HepG2 (cell line): Measurements from ENCODE around the gene DPH6. TPM values are rescaled to one million over a fixed set of nuclear protein-coding genes. Genes with fewer than 3 reads are reported as not detected.

Experiments used
- ATAC-seq: fragments of 200-7000 bp; cut with Tn5 transposase; 3 replicates; pipeline ENCODE4 v1.9.1; 2020; ENCODE audit warnings: mild to moderate bottlenecking, moderate library complexity
- BruUV-seq: library from RNA; stranded (reverse); fragments of 400-500 nt; replicated peaks from 2 replicates; lab custom pipeline; 2021; lab: Mats Ljungman, UMichigan
- CTCF ChIA-PET: fragments of 300-600 bp; formaldehyde crosslinking; extraction: SDS; loops from one replicate; lab custom pipeline; 2021; ENCODE audit warnings: low total read pairs, inconsistent platforms, low intra/inter-chr PET ratio; lab: Yijun Ruan, JAX
- POLR2A ChIA-PET: fragments of 350-600 bp; sonication (Branson Sonifier 250); formaldehyde crosslinking; loops from one replicate; lab custom pipeline; 2020; ENCODE audit warnings: antibody characterized with exemption, inconsistent platforms; lab: Yijun Ruan, JAX
- DNase-seq: peaks from one replicate; pipeline ENCODE4 v3.0.0-alpha.2; 2015; ENCODE audit warnings: low spot score
- FAIRE-seq: peaks from 3 replicates; lab custom pipeline; 2011; peaks lifted over from hg19 to GRCh38; lab: Jason Lieb, UNC
- H2AFZ ChIP-seq: one replicate; pipeline ENCODE4 v1.6.1; 2011; ENCODE audit warnings: low read length, inconsistent platforms
- H3K27ac ChIP-seq: fragments of 300-600 bp; 3 replicates; pipeline ENCODE4 v1.8.0; 2011; ENCODE audit warnings: mixed run types, mild to moderate bottlenecking, mixed read lengths, low read length, inconsistent platforms; ENCODE audit not compliant: insufficient read depth; ENCODE audit errors: extremely low read length
- H3K27me3 ChIP-seq, 2 experiments: fragments of 200-600 bp in 1 of 2; 2 replicates in 1 of 2; 3 replicates in 1 of 2; pipeline versions ENCODE4 v1.6.0 to v1.8.0; 2011; ENCODE audit warnings: low read length in 2 of 2, mild to moderate bottlenecking in 2 of 2, moderate library complexity in 2 of 2, inconsistent platforms in 1 of 2; ENCODE audit not compliant: insufficient read depth in 2 of 2, control insufficient read depth in 1 of 2
- H3K36me3 ChIP-seq, 2 experiments: fragments of 200-600 bp in 1 of 2; replicated peaks in 1 of 2; 2 replicates in 1 of 2; 3 replicates in 1 of 2; pipeline versions ENCODE4 v1.5.1 to v1.8.0; 2011; ENCODE audit warnings: low read length in 2 of 2, inconsistent platforms in 1 of 2; ENCODE audit not compliant: insufficient read depth in 2 of 2, control insufficient read depth in 1 of 2
- H3K4me1 ChIP-seq: 2 replicates; pipeline ENCODE4 v1.5.1; 2012; ENCODE audit warnings: low read length, inconsistent platforms; ENCODE audit not compliant: insufficient read depth
- H3K4me2 ChIP-seq: 2 replicates; pipeline ENCODE4 v1.6.0; 2011; ENCODE audit warnings: low read depth, low read length, inconsistent platforms
- H3K4me3 ChIP-seq, 3 experiments: fragments of 200-600 bp in 1 of 3; sonication (generic), shearing (Covaris generic) in 1 of 3; replicated peaks in 1 of 3; 2 replicates each; pipeline ENCODE4 v1.5.1; 2011 to 2016; ENCODE audit warnings: low read length in 3 of 3, inconsistent platforms in 2 of 3, low read depth in 2 of 3, mild to moderate bottlenecking in 2 of 3, control low read depth in 1 of 3, mixed read lengths in 1 of 3; ENCODE audit not compliant: insufficient read depth in 1 of 3
- H3K79me2 ChIP-seq: one replicate; pipeline ENCODE4 v1.6.1; 2011; ENCODE audit warnings: low read length, inconsistent platforms; ENCODE audit not compliant: insufficient read depth
- H3K9ac ChIP-seq: 2 replicates; pipeline ENCODE4 v1.6.0; 2011; ENCODE audit warnings: mild to moderate bottlenecking, low read depth, low read length, inconsistent platforms; ENCODE audit not compliant: insufficient read depth
- H3K9me3 ChIP-seq: 2 replicates; pipeline ENCODE4 v1.5.1; 2012; ENCODE audit warnings: mild to moderate bottlenecking, low read length
- H4K20me1 ChIP-seq: 2 replicates; pipeline ENCODE4 v1.6.0; 2011; ENCODE audit warnings: inconsistent platforms, mild to moderate bottlenecking, low read length, moderate library complexity; ENCODE audit not compliant: insufficient read depth
- ATAD3A ChIP-seq: sonication (generic); formaldehyde crosslinking; IDR thresholded peaks from 2 replicates; pipeline ENCODE4 v1.4.0; 2020; ENCODE audit warnings: missing genetic modification reagents
- CAMTA2 ChIP-seq: sonication (generic); formaldehyde crosslinking; IDR thresholded peaks from 2 replicates; pipeline ENCODE4 v1.4.0; 2020; ENCODE audit warnings: mild to moderate bottlenecking, missing genetic modification reagents, borderline replicate concordance
- CBX1 ChIP-seq: IDR thresholded peaks from one replicate; pipeline ENCODE4 v1.6.1; 2016; ENCODE audit warnings: antibody characterized with exemption, low read depth
- GABPB1 ChIP-seq: IDR thresholded peaks from 2 replicates; pipeline ENCODE4 v1.6.1; 2016; ENCODE audit warnings: mild to moderate bottlenecking, missing genetic modification reagents, moderate library complexity, missing compliant biosample characterization
- HHEX ChIP-seq: IDR thresholded peaks from 2 replicates; pipeline ENCODE4 v1.6.1; 2016; ENCODE audit warnings: control low read depth
- IRF2 ChIP-seq: IDR thresholded peaks from 2 replicates; pipeline ENCODE4 v1.6.1; 2018; ENCODE audit warnings: missing genetic modification reagents, missing compliant biosample characterization
- SSRP1 ChIP-seq: IDR thresholded peaks from 2 replicates; pipeline ENCODE4 v1.6.1; 2016; ENCODE audit warnings: control low read depth
- TCF7 ChIP-seq: sonication (generic); IDR thresholded peaks from 2 replicates; pipeline ENCODE4 v1.6.1; 2016; ENCODE audit warnings: antibody characterized with exemption, low read depth
- XBP1 ChIP-seq: sonication (generic); formaldehyde crosslinking; IDR thresholded peaks from 2 replicates; pipeline ENCODE4 v1.5.0; 2020; ENCODE audit warnings: missing genetic modification reagents
- ZC3H4 ChIP-seq: sonication (generic); formaldehyde crosslinking; IDR thresholded peaks from 2 replicates; pipeline ENCODE4 v1.4.0; 2020; ENCODE audit warnings: missing genetic modification reagents, borderline replicate concordance
- ZFYVE20 ChIP-seq: sonication (generic); formaldehyde crosslinking; IDR thresholded peaks from 2 replicates; pipeline ENCODE4 v1.8.0; 2023; ENCODE audit warnings: low read depth, mild to moderate bottlenecking, moderate library complexity, missing genetic modification reagents, borderline replicate concordance
- ZNF10 ChIP-seq: sonication (generic); formaldehyde crosslinking; IDR thresholded peaks from 2 replicates; pipeline ENCODE4 v1.4.0; 2020; ENCODE audit warnings: mild to moderate bottlenecking, low read depth, missing genetic modification reagents, borderline replicate concordance
- ZNF263 ChIP-seq: sonication (generic); formaldehyde crosslinking; IDR thresholded peaks from 2 replicates; pipeline ENCODE4 v1.4.0; 2020; ENCODE audit warnings: missing genetic modification reagents
- WGBS: methylation state at CpG from one replicate; pipeline ENCODE4 v1.1.6; 2017; ENCODE audit warnings: low lambda C conversion rate; 5-methylcytosine and 5-hydroxymethylcytosine counted together
- in situ Hi-C: cut with HindIII; loops from 2 replicates; pipeline ENCODE4 v1.10.0; 2017; ENCODE audit warnings: low pct_unique_long_range_greater_than_20kb; ENCODE audit not compliant: extremely low pct_ligation_motif_present
- intact Hi-C: fragments of 100-400 bp; cut with micrococcal nuclease; formaldehyde crosslinking; loops from one replicate; pipeline ENCODE4 v1.10.0; 2022; ENCODE audit not compliant: unreplicated experiment
- polyA plus RNA-seq, 8 experiments: library from polyadenylated mRNA; depleted of rRNA in 3 of 8; stranded (reverse) in 7 of 8; unstranded in 1 of 8; fragments of >200 nt; fragmentation: Illumina TruSeq in 4 of 8; extraction: Trizol in 4 of 8; gene quantifications; 2 replicates each; pipeline versions ENCODE4 v1.2.1 to v1.2.3, GENCODE V29; 2011 to 2016; ENCODE audit warnings: low read depth in 4 of 8, missing spikeins in 1 of 8, mixed read lengths in 1 of 8; ENCODE audit not compliant: insufficient read depth in 1 of 8
- total RNA-seq, 5 experiments: library from RNA; depleted of rRNA; stranded (reverse); fragments of >200 nt; fragmentation: Illumina TruSeq; extraction: Trizol; gene quantifications; 2 replicates each; pipeline ENCODE4 v1.2.3, GENCODE V29; 2016; ENCODE audit warnings: low read depth in 1 of 5
- TF ChIP-seq, protein P1 (sequence below): sonication (generic); formaldehyde crosslinking; IDR thresholded peaks from 2 replicates; pipeline ENCODE4 v1.8.1; 2022; ENCODE audit warnings: mild to moderate bottlenecking, missing genetic modification reagents
- TF ChIP-seq, protein P2 (sequence below): sonication (generic); formaldehyde crosslinking; IDR thresholded peaks from 2 replicates; pipeline ENCODE4 v1.5.0; 2020; ENCODE audit warnings: missing genetic modification reagents, mild to moderate bottlenecking, borderline replicate concordance

DPH6 gene
- total and polyA plus RNA-seq, 2 of the 13 experiments (the other 11 are each of a cell fraction or from before 2014, with no cell fraction given), result 10.2 to 25.8 TPM

DNA sequence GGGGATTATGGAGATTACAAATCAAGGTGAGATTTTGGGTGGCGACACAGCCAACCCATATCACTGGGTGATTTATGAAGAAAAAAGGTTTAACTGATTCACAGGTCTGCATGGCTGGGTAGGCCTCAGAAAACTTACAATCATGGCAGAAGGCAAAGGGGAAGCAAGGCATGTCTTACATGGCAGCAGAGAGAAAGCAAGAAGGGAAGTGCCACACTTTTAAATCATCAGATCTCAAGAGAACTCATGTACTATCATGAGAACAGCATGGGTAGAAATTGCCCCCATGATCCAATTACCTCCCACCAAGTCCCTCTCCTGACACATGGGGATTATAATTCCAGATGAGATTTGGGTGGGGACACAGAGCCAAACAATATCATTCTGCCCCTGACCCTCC is 59.7 kb downstream of the DPH6 start:
- Histone ChIP-seq H2AFZ (no peak overlapping the region), H3K27ac (no peak overlapping the region), H4K20me1 (no peaks in the 10 kb centered on the region), H3K36me3 (no peaks in the 10 kb centered on the region), H3K4me1 (no peaks in the 10 kb centered on the region), H3K9ac (no peak overlapping the region), H3K27me3 (no peaks in the 10 kb centered on the region), H3K4me2 (no peak overlapping the region), H3K9me3 (peaks cover 30% of the 10 kb centered on the region), H3K79me2 (no peaks in the 10 kb centered on the region), H3K4me3 (no peak overlapping the region)
- ChIA-PET CTCF (no interaction called here), POLR2A (no interaction called here)
- no peak for TF ChIP-seq SSRP1 (CRISPR knock-in tag)
- no peak for TF ChIP-seq IRF2 (CRISPR knock-in tag)
- TF ChIP-seq ZFYVE20, result no peak
- TF ChIP-seq, protein P1, sequence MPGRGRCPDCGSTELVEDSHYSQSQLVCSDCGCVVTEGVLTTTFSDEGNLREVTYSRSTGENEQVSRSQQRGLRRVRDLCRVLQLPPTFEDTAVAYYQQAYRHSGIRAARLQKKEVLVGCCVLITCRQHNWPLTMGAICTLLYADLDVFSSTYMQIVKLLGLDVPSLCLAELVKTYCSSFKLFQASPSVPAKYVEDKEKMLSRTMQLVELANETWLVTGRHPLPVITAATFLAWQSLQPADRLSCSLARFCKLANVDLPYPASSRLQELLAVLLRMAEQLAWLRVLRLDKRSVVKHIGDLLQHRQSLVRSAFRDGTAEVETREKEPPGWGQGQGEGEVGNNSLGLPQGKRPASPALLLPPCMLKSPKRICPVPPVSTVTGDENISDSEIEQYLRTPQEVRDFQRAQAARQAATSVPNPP (CRISPR knock-in tag), result no peak
- TF ChIP-seq XBP1, result no peak
- TF ChIP-seq ZNF263, result no peak
- no peak for TF ChIP-seq TCF7
- no peak for TF ChIP-seq ZNF10
- TF ChIP-seq ATAD3A (CRISPR knock-in tag), result no peak
- no peak for TF ChIP-seq CAMTA2
- TF ChIP-seq, protein P2, sequence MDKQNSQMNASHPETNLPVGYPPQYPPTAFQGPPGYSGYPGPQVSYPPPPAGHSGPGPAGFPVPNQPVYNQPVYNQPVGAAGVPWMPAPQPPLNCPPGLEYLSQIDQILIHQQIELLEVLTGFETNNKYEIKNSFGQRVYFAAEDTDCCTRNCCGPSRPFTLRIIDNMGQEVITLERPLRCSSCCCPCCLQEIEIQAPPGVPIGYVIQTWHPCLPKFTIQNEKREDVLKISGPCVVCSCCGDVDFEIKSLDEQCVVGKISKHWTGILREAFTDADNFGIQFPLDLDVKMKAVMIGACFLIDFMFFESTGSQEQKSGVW (CRISPR knock-in tag), result no peak
- no peak for TF ChIP-seq GABPB1 (CRISPR knock-in tag)
- TF ChIP-seq CBX1, result no peak
- no peak for TF ChIP-seq ZC3H4 (CRISPR knock-in tag)
- TF ChIP-seq HHEX, result no peak
- no TSS peak for BruUV-seq
- DNase-seq (no peak), FAIRE-seq (no peak), ATAC-seq (no peak)
- 100% methylated on average over 1 of the region's 1 CpG for WGBS
- in situ Hi-C loops, result no loop called here
- intact Hi-C loops, result no loop called here
